ENCODE measurements around the gene OCA2. TPM values are rescaled to one million over a fixed set of nuclear protein-coding genes. Genes with fewer than 3 reads are reported as not detected.

Gene OCA2
- total and polyA plus RNA-seq, 2 of the 8 experiments (the other 6 are each of a cell fraction or from before 2014, with no cell fraction given), result 0.20 TPM

- H3K4ac ChIP-seq (replicated peaks; ENCODE audit: insufficient read length, low read depth, low read length), result no peak overlapping the region
- TF ChIP-seq, protein P1, sequence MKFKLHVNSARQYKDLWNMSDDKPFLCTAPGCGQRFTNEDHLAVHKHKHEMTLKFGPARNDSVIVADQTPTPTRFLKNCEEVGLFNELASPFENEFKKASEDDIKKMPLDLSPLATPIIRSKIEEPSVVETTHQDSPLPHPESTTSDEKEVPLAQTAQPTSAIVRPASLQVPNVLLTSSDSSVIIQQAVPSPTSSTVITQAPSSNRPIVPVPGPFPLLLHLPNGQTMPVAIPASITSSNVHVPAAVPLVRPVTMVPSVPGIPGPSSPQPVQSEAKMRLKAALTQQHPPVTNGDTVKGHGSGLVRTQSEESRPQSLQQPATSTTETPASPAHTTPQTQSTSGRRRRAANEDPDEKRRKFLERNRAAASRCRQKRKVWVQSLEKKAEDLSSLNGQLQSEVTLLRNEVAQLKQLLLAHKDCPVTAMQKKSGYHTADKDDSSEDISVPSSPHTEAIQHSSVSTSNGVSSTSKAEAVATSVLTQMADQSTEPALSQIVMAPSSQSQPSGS (IDR thresholded peaks at IDR 0.05; ENCODE audit: low read length), result no peak
- no peak for TF ChIP-seq CTBP2 (IDR thresholded peaks at IDR 0.05; ENCODE audit: borderline replicate concordance, insufficient read depth, insufficient read length, low read length)
- TF ChIP-seq CHD2 (IDR thresholded peaks at IDR 0.05; ENCODE audit: low read length), result no peak
- no peak for TF ChIP-seq TBP (IDR thresholded peaks at IDR 0.05; ENCODE audit: low read depth, low read length)
- no peak for TF ChIP-seq SP4 (IDR thresholded peaks at IDR 0.05; ENCODE audit: low read length)
- TF ChIP-seq SIRT6 (IDR thresholded peaks at IDR 0.05; ENCODE audit: low read length), result no peak
- no peak for TF ChIP-seq CREB1 (IDR thresholded peaks at IDR 0.05)
- no peak for TF ChIP-seq EZH2 (IDR thresholded peaks at IDR 0.05; ENCODE audit: low read depth, low read length, severe bottlenecking)
- no peak for TF ChIP-seq SP2 (IDR thresholded peaks at IDR 0.05; ENCODE audit: low read length)
- TF ChIP-seq SAP30 (IDR thresholded peaks at IDR 0.05; ENCODE audit: insufficient read depth, insufficient replicate concordance, low read length), result no peak
- TF ChIP-seq JUN (IDR thresholded peaks at IDR 0.05; ENCODE audit: low read depth, low read length), result no peak
- TF ChIP-seq NRF1 (IDR thresholded peaks at IDR 0.05; ENCODE audit: low read depth, low read length), result no peak
- no peak for FAIRE-seq
- no peak overlapping the region for H2BK120ac ChIP-seq (replicated peaks; ENCODE audit: low read depth, low read length)
- H3K23me2 ChIP-seq (ENCODE audit: low read depth, low read length), result peaks cover 38% of the 10 kb centered on the region
- H3K36me3 ChIP-seq (ENCODE audit: control insufficient read depth in 2 of 4, insufficient read depth in 4 of 4, low read length in 3 of 4), result no peaks in the 10 kb centered on the region
- no peak overlapping the region for H3K23ac ChIP-seq (ENCODE audit: insufficient read length)
- H3K27ac ChIP-seq (ENCODE audit: low read depth, low read length), result no peak overlapping the region
- DNase-seq (ENCODE audit: low read depth in 1 of 2, low spot score in 2 of 2), result peak in 1 of 2 experiments; percentile 43
- 0 out of 2 replicates have a peak overlapping the region, but pooled peaks have one; percentile 81 for H2BK15ac ChIP-seq (ENCODE audit: low read length)
- CTCF ChIA-PET (ENCODE audit: partially characterized antibody), result no interaction called here
- H3K9me3 ChIP-seq (ENCODE audit: insufficient read depth in 2 of 2, low read depth in 1 of 2, low read length in 1 of 2), result no peaks in the 10 kb centered on the region
- H4K8ac ChIP-seq (ENCODE audit: extremely low read depth, insufficient read depth, low read length), result no peak overlapping the region
- H2AK5ac ChIP-seq (ENCODE audit: low read depth, low read length), result no peak overlapping the region
- no peak overlapping the region for H2BK20ac ChIP-seq (ENCODE audit: low read length)
- no peak overlapping the region for H3K4me3 ChIP-seq (ENCODE audit: extremely low read depth in 1 of 4, insufficient read depth in 2 of 4, low read depth in 3 of 4, low read length in 4 of 4)
- no peak overlapping the region; a peak in 1 of 4 replicates for H3K4me2 ChIP-seq (ENCODE audit: insufficient read depth in 1 of 2, low read depth in 2 of 2, low read length in 2 of 2)
- H2BK5ac ChIP-seq (ENCODE audit: low read depth, low read length), result no peak overlapping the region
- 85% methylated on average over 19 of the region's 20 CpGs; no CpG with 5 or more reads in 1 of the 2 experiments for WGBS, 2 experiments (ENCODE audit: extremely low coverage in 1 of 2, insufficient coverage in 1 of 2, insufficient read length in 1 of 2, insufficient replicate concordance in 2 of 2, low coverage in 1 of 2, low lambda C conversion rate in 2 of 2, missing lambda C conversion rate in 1 of 2)
- no peak overlapping the region for H3K56ac ChIP-seq (replicated peaks; ENCODE audit: insufficient read length, low read depth, low read length)
- no peak overlapping the region for H3K18ac ChIP-seq (ENCODE audit: extremely low read depth, low read length)
- H2AFZ ChIP-seq (ENCODE audit: low read length), result no peak overlapping the region
- H3K4me1 ChIP-seq (replicated peaks in 1 of 4; ENCODE audit: control insufficient read depth in 3 of 4, insufficient read depth in 4 of 4, low read length in 3 of 4), result peaks cover 0 to 24% (median 11%) of the 10 kb centered on the region in 4 experiments; a peak in 6 of 7 replicates
- peaks cover 0 to 27% of the 10 kb centered on the region in 2 experiments for H4K20me1 ChIP-seq (replicated peaks in 1 of 2; ENCODE audit: control insufficient read depth in 1 of 2, insufficient read depth in 2 of 2, low read length in 2 of 2)
- H3K79me1 ChIP-seq (ENCODE audit: low read depth, low read length), result no peaks in the 10 kb centered on the region; the same call in none of the 2 replicates
- no peak overlapping the region for H4K5ac ChIP-seq (ENCODE audit: insufficient read length, low read depth, low read length)
- no peaks in the 10 kb centered on the region for H3K79me2 ChIP-seq (ENCODE audit: control insufficient read depth in 1 of 2, insufficient read depth in 2 of 2, low read length in 2 of 2)
- H2BK12ac ChIP-seq (ENCODE audit: low read depth, low read length), result peak overlapping the region; percentile 27; the same call in 1 of the 2 replicates
- H3K14ac ChIP-seq (ENCODE audit: insufficient read length), result no peak overlapping the region
- no peak overlapping the region for H3K9ac ChIP-seq (replicated peaks in 1 of 4; ENCODE audit: extremely low read depth in 1 of 4, low read depth in 3 of 4, low read length in 3 of 4)
- H3K27me3 ChIP-seq (replicated peaks in 1 of 4; ENCODE audit: control insufficient read depth in 3 of 4, extremely low read depth in 1 of 4, insufficient read depth in 3 of 4, low read length in 3 of 4), result peaks cover 26 to 67% (median 54%) of the 10 kb centered on the region in 4 experiments
- H4K91ac ChIP-seq (replicated peaks; ENCODE audit: insufficient read length, low read length), result no peak overlapping the region
- POLR2A ChIA-PET (ENCODE audit: partially characterized antibody), result interaction anchor here (0.5 kb wide), 1 partner anchor 113 kb away, joined by 5 read pairs; no protein-coding TSS in a partner anchor
Measured at GRCh38 chr15:28100516-28101195, 1.5 kb upstream of the OCA2 start.

All from H1 (cell line).